NCI-H146 treated with DMSO at 0.1 percent for 48 hours (cell line): Measurements from ENCODE around the gene TMSB15C.

Source experiments
- DNase-seq: peaks from one replicate; lab custom pipeline; 2025; ENCODE audit not compliant: unreplicated experiment; lab: John Stamatoyannopoulos, UW

TMSB15C gene

DNA sequence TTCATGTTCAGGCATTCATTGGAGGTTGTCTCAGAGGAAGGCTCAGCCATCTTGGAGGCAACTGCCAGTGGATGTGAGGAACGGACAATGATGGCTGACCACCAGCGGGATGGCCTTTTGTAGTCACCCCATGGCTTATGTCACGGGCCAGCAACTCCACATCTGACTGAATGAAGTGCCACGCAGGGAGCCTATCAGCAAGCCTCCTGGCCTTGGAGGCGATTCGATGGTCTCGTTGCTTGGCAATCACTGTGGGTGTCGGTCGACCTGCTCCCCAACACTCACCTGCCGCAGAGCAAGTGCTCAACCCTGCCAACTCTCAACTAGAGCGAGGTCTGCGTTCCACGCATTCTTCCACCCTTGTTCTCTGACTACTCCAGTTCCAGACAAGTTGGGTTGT lies 28.9 kb downstream of the TMSB15C start:
- no peak for DNase-seq

DNA sequence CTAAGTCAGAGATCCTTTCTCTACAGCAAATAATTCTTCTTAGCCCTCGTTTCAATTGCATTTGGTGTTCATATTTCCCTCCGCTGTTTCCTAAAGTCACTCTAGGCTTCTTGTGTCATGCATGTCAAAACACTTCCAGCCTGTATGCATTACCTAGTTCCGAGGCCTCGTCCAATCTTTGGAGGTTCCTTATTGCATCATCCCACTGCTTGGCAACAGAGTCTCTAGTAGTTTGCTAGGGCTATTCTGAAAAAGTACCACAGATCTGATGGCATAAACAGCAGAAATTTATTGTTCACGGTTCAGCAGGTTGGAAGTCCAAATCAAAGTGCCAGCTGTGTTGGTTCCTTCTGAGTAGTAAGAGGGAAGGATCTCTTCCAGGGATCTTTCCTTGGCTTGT lies 30.4 kb downstream of the TMSB15C start:
- DNase-seq: no peak

DNA sequence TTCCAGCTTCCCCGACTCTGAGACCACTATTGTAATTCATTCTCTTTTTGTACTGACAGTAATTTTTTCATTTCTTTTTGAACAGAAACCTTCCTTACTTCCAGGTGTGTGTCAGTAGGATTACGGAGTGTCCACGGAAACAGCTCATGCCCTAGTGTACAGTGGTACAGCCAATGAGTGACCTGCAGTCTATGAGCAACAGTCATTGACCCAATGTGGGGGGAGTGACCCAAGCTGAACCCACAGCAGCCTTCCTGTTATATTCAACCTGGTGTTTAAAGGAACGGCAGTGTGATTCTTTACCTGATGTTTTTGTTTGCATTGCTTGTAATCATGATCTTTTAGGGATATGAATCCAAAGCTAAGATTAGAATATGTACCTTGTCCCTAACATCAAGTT lies 35.0 kb downstream of the TMSB15C start:
- DNase-seq: no peak

DNA sequence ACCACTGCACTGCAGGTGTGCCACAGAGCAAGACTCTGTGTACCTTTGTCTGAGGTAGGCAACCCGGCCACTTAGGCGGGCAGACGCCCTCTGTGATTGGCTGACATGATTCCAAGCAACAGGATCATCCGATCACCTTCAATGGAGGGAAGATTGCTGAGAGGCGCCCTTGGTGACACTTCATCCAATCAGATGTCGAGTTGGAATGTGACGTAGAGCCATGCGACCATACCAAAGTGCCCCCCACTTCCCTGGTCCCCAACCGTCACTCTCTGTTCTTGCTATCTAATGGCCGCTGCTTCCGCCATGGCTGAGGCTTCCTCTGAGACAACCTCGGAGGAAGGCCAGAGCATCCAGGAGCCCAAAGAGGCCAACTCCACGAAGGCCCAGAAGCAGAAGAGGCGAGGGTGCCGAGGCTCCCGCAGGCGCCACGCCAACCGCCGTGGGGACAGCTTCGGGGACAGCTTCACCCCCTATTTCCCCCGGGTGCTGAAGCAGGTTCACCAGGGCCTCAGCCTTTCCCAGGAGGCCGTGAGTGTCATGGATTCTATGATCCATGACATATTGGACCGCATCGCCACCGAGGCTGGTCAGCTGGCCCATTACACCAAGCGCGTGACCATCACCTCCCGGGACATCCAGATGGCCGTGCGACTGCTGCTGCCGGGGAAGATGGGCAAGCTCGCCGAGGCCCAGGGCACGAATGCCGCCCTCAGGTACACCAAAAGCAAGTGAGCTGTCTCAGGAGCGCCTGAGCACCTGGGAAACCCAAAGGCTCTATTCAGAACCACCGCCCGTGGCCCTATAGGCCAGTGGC lies 36.1 kb downstream of the TMSB15C start, which contains the start of gene H2BW2:
H2BW2 (plus strand) TSS at position 268 of the 817 bp plus-strand sequence; CDS start at position 307, 39 bp downstream.
- no peak for DNase-seq
